ENCODE results near the gene MYO9B.
"Not testable (repeated sequence)": the region's sequence is repeated elsewhere in the genome, so short reads cannot be mapped to it uniquely, and the experiment has no call there.

Gene MYO9B

DNA sequence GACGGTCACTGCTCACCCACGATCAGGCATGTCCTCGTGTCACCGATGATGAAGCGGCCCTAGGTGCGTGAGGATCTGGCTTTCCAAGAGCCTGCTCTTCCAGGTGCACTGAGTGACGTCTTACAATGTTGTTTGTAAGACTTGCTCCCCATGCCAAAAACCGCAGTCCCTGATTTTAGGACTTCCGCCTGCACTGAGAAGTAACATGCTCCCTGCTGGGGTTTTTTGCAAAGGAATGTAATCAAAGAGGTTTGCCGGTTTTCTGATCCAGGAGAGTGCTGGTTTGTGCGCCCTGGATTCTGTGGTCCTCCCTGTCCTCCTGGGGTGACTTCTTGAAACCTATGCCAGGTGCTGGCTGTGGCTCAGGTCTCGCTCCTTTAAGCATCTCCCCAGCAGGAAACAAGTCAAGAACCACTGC is 38.8 kb downstream of the MYO9B start:
- DNase-seq (ENCODE audit: low read depth in 2 of 3, low spot score in 2 of 3): no peak

- DNase-seq (ENCODE audit: low read depth in 2 of 3, low spot score in 2 of 3): no peak
Measured at GRCh38 chr19:17116996-17117702, 41.6 kb downstream of the MYO9B start.

- DNase-seq (ENCODE audit: low read depth in 2 of 3, low spot score in 2 of 3): no peak
Measured at GRCh38 chr19:17118957-17119356, 43.4 kb downstream of the MYO9B start.

DNA sequence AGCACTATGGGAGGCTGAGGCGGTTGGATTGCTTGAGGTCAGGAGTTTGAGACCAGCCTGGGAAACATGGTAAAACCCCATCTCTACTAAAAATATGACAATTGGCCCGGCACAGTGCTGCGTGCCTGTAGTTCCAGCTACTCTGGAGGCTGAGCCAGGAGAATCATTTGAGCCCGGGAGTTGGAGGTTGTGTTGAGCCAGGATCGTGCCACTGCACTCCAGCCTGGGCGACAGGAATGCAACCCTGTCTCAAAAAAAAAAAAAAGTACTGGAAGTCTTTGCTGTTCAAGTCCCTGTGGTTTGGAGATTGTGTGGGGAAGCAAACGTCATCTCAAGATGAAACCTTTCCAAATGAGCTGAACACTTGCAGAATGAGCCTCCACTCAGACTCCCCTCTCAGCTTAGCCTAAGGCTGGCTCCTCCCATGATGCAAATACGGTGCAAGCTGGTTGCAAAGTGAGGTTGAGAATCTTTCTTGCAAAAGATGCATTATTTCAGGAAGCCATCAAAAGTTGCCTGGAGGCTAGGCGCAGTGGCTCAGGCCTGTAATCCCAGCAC is 46.2 kb downstream of the MYO9B start:
- no peak for DNase-seq (ENCODE audit: low read depth in 2 of 3, low spot score in 2 of 3)

- DNase-seq (ENCODE audit: low read depth in 2 of 3, low spot score in 2 of 3): no peak
Measured at GRCh38 chr19:17123041-17123440, 47.5 kb downstream of the MYO9B start.

DNA sequence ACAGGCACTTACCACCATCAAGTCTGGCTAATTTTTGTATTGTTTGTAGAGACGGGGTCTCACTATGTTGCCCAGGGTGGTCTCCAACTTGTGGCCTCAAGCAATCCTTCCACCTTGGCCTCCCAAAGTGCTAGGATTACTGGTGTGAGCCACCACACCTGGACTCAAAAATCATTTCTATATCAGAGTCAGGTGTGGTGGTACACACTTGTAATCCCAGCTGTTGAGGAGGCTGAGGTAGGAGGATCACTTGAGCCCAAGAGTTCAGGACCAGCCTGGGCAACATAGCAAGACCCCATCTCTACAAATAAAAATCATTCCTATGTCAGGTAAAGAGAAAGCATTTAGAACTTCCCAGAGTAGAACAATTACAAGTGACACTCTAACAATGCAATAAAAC is 48.4 kb downstream of the MYO9B start:
- no peak for DNase-seq (ENCODE audit: low read depth in 2 of 3, low spot score in 2 of 3)

DNA sequence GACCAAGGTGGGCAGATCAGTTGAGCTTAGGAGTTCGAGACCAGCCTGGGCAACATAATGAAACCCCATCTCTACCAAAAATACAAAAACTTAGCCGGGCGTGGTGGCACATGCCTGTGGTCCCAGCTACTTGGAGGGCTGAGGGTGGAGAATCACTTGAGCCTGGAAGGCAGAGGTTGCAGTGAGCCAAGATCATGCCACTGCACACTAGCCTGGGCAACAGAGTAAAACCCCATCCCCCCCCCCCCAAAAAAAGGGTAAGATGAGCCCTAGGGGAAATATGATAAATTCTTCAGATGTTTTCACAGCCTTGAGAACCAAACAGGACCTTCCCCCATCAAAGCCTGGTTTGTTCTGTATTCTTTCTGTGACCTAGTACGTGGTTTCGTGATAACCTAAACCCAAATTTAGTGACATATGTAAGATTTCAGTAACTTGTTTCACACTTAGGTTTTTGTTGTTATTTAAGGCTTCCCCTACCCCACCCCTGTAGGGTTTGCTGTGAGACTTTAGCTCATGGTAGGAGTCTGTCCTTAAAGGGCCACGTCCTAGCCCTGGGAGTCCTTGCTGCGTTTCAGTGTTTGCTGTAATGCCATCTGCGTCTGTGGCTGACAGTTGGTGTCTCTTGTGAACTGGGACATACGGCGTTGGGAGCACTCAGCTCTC is 49.6 kb downstream of the MYO9B start:
- peak in 1 of 3 experiments; percentile 33 for DNase-seq (ENCODE audit: low read depth in 2 of 3, low spot score in 2 of 3)

DNA sequence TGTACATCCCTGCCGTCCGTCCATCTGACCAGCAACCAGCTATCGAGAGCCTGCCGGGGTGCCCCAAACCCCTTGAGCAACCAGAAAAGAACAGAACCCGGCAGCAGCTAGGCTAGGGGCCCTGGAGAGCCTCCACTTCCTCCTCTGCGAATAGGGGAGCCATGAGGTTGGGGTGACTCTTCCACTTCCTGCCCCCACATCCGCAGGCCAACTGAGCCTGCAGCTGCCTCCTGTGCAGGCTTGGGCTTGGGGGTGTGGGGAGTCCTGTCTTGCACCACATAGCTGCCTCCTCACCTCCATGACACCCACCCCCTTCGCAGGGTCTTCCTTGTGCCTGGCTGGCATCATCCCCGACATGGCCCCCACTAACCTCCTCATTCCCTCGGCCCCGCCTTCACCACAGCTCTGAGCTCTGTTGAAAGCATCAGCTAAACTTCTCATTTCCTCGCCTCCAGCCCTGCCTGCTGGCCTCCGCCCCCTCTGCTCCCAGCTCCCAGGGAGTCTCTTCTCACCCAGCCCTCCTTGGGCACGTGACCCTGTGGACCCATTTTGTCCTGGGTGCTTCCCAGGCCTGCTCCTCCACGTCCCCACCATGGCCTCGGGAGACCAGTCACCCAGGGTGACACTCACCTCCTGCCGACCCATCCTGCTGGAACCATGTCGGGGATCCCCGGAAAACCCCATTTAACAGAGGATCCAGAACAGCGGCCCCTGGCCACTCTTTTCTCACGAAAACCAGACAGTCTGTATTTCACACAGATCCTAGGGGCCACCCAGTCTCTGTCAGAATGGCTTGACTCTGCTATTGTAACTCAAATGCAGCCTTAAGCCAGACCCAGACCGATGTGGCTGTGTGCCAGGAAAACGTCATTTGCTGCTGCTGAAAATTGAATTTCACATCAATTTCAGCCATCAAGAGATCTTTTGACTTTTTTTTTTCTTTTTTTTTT is 50.4 kb downstream of the MYO9B start:
- peak; percentile 18 to 50 (median 23) for DNase-seq (ENCODE audit: low read depth in 2 of 3, low spot score in 2 of 3)

DNA sequence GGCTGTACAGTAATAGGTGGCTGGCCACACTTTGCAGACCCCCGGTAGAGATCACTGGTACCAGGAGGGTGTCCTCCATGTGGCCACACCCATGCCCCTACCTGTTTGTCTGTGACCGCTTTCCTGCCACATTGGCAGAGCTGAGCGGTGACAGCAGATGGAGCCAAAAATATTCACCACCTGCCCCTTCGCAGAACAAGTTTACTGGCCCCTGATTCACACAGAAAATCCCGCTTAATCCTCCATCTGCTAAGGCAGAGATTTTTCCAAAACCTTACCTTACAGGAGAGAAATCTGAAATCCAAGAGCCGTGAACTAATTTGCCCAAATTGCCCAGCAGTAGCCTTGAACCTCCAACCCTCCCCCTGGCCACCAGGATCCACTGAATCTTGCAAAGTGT is 52.1 kb downstream of the MYO9B start:
- no peak for DNase-seq (ENCODE audit: low read depth in 2 of 3, low spot score in 2 of 3)

- DNase-seq (ENCODE audit: low read depth in 2 of 3, low spot score in 2 of 3): no peak
Measured at GRCh38 chr19:17128403-17128802, 52.8 kb downstream of the MYO9B start.

DNA sequence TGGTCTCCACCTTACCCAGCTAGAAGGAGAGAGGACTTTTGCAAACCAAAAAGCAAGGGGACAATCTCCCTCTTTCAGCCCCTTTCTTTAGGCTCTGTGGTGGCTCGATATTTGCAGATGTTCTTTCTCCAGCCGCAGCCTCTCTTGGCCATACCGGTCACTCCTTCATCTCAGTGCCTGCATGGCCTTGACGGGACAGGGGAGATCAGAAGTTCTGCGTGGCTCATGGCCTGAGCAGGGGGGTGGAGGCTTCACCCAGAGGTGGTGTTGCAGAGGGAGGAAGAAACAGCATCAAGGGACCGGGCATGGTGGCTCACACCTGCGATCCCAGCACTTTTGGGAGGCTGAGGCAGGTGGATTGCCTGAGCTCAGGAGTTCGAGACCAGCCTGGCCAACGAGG is 53.2 kb downstream of the MYO9B start:
- no peak for DNase-seq (ENCODE audit: low read depth in 2 of 3, low spot score in 2 of 3)

DNA sequence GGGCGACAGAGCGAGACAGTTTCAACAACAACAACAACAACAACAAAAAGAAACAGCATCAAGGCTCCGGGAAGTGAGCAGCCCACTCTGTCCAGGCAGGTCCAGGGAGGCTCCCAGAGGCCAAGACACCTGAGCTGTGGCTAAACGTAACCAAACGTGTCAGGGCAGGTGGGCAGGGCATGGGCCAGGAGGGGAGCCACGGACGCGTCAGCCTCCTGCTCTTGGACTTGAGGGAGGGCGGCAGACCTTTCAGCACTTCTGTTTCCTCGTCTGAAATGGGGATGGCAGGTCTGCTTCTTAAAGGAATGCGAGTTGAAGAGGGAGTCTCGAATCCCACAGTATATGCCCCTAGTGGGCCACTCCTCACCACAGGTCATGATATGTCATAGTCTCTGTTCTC is 53.8 kb downstream of the MYO9B start:
- DNase-seq (ENCODE audit: low read depth in 2 of 3, low spot score in 2 of 3): no peak

- DNase-seq (ENCODE audit: low read depth in 2 of 3, low spot score in 2 of 3): no peak
Measured at GRCh38 chr19:17135001-17135853, 59.6 kb downstream of the MYO9B start.

- DNase-seq (ENCODE audit: low read depth in 2 of 3, low spot score in 2 of 3): no peak
Measured at GRCh38 chr19:17136021-17136420, 60.4 kb downstream of the MYO9B start.

DNA sequence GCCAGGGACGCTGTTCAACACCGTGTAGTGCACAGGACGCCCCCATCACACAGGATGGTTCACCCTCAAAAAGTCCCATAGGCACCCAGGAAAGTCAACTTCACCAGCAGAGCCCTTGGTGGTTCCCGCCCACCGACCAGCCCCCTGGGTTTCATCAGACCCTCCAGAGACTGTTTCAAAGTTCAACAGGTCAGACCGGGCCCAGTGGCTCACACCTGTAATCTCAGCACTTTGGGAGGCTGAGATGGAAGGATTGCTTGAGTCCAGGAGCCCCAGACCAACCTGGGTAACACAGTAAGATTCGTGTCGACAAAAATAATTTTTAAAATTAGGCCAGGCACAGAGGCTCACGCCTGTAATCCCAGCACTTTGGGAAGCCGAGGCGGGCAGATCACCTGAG is 61.0 kb downstream of the MYO9B start:
- no peak for DNase-seq (ENCODE audit: low read depth in 2 of 3, low spot score in 2 of 3)

- DNase-seq (ENCODE audit: low read depth in 2 of 3, low spot score in 2 of 3): no peak
Measured at GRCh38 chr19:17137417-17137816, 61.8 kb downstream of the MYO9B start.

- not testable (repeated sequence) for DNase-seq (ENCODE audit: low read depth in 2 of 3, low spot score in 2 of 3)
Measured at GRCh38 chr19:17138052-17138846, 62.7 kb downstream of the MYO9B start.

- DNase-seq (ENCODE audit: low read depth in 2 of 3, low spot score in 2 of 3): no peak
Measured at GRCh38 chr19:17138937-17139598, 63.5 kb downstream of the MYO9B start.

DNA sequence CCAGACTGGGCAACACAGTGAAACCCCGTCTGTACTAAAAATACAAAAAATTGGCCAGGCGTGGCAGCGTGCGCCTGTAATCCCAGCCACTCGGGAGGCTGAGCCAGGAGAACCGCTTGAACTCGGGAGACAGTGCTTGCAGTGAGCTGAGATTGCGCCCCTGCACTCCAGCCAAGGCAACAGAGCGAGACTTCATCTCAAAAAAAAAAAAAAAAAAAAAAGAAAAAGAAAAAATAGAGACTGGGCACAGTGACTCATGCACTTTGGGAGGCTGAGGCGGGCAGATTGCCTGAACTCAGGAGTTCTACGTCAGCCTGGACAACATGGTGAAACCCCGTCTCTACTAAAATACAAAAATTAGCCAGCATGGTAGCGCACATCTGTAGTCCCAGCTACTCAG is 69.2 kb downstream of the MYO9B start:
- DNase-seq (ENCODE audit: low read depth in 2 of 3, low spot score in 2 of 3): not testable (repeated sequence)
